BE2C (cell line): ENCODE measurements around the gene PARD6G.
"Not testable (repeated sequence)": the region's sequence is repeated elsewhere in the genome, so short reads cannot be mapped to it uniquely, and the experiment has no call there.

ENCODE experiments used
- DNase-seq: peaks from one replicate; pipeline ENCODE4 v3.0.0-alpha.2; 2020
- H3K27me3 ChIP-seq: fragments of 250-450 bp; sonication (Bioruptor Pico); 2 replicates; pipeline ENCODE4 v1.5.1; 2020; ENCODE audit warnings: mild to moderate bottlenecking
- H3K36me3 ChIP-seq: fragments of 250-450 bp; sonication (Bioruptor Pico); 2 replicates; pipeline ENCODE4 v1.5.1; 2020; ENCODE audit warnings: mild to moderate bottlenecking
- H3K4me1 ChIP-seq: fragments of 250-450 bp; sonication (Bioruptor Pico); 2 replicates; pipeline ENCODE4 v1.5.1; 2020
- H3K4me3 ChIP-seq: 2 replicates; pipeline ENCODE4 v1.5.1; 2011; ENCODE audit warnings: low read depth, low read length
- H3K9me3 ChIP-seq: fragments of 250-450 bp; sonication (Bioruptor Pico); 2 replicates; pipeline ENCODE4 v1.5.1; 2020
- CTCF ChIP-seq: IDR thresholded peaks from 2 replicates; pipeline ENCODE4 v1.5.1; 2012; ENCODE audit warnings: mild to moderate bottlenecking, low read depth, low read length

Gene PARD6G

GRCh38 chr18:80167931-80168330 is 79.4 kb downstream of the PARD6G start:
- no peak for TF ChIP-seq CTCF
- Histone ChIP-seq H3K27me3 (no peaks in the 10 kb centered on the region), H3K4me3 (no peak overlapping the region), H3K9me3 (no peaks in the 10 kb centered on the region), H3K4me1 (no peaks in the 10 kb centered on the region), H3K36me3 (no peaks in the 10 kb centered on the region)
- DNase-seq = no peak

- DNase-seq = no peak
- Histone ChIP-seq H3K9me3 (no peaks in the 10 kb centered on the region), H3K36me3 (no peaks in the 10 kb centered on the region), H3K27me3 (no peaks in the 10 kb centered on the region), H3K4me3 (no peak overlapping the region), H3K4me1 (no peaks in the 10 kb centered on the region)
- TF ChIP-seq CTCF = no peak
Observed at GRCh38 chr18:80167331-80167730, 80.0 kb downstream of the PARD6G start.

- TF ChIP-seq CTCF = no peak
- DNase-seq = no peak
Observed at GRCh38 chr18:80166725-80167124, 80.6 kb downstream of the PARD6G start.

GRCh38 chr18:80166240-80166639 is 81.1 kb downstream of the PARD6G start:
- Histone ChIP-seq H3K9me3 (no peaks in the 10 kb centered on the region), H3K4me1 (no peaks in the 10 kb centered on the region), H3K36me3 (no peaks in the 10 kb centered on the region), H3K4me3 (no peak overlapping the region), H3K27me3 (no peaks in the 10 kb centered on the region)
- DNase-seq = no peak
- TF ChIP-seq CTCF = no peak

More at GRCh38 chr18:80166725-80167124, 80.6 kb downstream of the PARD6G start:
- no peak overlapping the region for H3K4me3 ChIP-seq
- no peaks in the 10 kb centered on the region for H3K36me3 ChIP-seq
- no peaks in the 10 kb centered on the region for H3K9me3 ChIP-seq
- no peaks in the 10 kb centered on the region for H3K27me3 ChIP-seq
- no peaks in the 10 kb centered on the region for H3K4me1 ChIP-seq

- not testable (repeated sequence) for H3K9me3 ChIP-seq, H3K4me1 ChIP-seq, H3K36me3 ChIP-seq, H3K4me3 ChIP-seq, DNase-seq, H3K27me3 ChIP-seq
Observed at GRCh38 chr18:80164727-80165355, 82.5 kb downstream of the PARD6G start.

- H3K36me3 ChIP-seq = no peaks in the 10 kb centered on the region
- no peak for TF ChIP-seq CTCF
- no peaks in the 10 kb centered on the region for H3K4me1 ChIP-seq
- H3K27me3 ChIP-seq = no peaks in the 10 kb centered on the region
- no peaks in the 10 kb centered on the region for H3K9me3 ChIP-seq
- no peak overlapping the region for H3K4me3 ChIP-seq
- DNase-seq = no peak
Observed at GRCh38 chr18:80163183-80163582, 84.1 kb downstream of the PARD6G start.
